GM21717 (cell line): ENCODE results near the gene IARS2.
"Not testable (repeated sequence)": the region's sequence is repeated elsewhere in the genome, so short reads cannot be mapped to it uniquely, and the experiment has no call there.

Experiments used
- ATAC-seq: cut with Tn5 transposase; IDR thresholded peaks from one replicate; pipeline ENCODE4 v1.9.1; 2021; ENCODE audit warnings: mild to moderate bottlenecking, moderate library complexity; ENCODE audit not compliant: unreplicated experiment

IARS2 gene

DNA sequence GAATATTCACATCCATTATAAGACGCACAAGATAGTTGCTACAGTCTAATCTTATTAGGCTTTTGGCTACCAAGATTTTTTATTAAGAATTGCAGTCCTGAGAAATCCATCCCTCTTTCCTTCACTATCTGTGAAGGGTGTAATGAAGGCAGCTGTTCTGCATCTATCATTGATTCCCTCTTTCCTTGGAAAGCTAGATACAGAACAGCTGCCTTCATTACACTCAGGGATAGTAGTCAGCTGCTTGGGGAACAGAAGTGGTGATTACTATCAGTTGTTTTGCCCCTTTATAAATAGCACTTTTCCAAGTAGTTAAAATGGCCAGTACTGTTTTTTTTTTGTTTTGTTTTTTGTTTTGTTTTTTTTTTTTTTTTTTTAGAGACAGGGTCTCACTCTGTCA is 70.2 kb downstream of the IARS2 start:
- ATAC-seq, result no peak

DNA sequence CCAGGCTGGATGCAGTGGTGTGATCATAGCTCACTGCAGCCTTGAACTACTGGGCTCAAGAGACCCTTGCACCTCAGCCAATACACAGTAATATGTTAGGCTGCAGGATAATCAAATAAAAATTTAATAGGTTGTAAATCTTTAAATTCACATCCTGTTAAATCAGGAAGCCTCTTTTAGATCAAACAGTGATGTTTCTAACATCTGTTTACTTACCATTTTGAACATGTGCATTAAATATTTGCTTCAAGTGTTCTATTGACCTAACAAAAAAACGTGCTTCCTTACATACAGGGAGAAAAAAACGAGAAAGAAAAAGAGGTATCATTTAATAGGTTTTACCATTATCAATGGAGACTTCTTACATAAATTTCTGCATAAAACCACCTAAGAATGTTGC is 70.6 kb downstream of the IARS2 start:
- no peak for ATAC-seq

DNA sequence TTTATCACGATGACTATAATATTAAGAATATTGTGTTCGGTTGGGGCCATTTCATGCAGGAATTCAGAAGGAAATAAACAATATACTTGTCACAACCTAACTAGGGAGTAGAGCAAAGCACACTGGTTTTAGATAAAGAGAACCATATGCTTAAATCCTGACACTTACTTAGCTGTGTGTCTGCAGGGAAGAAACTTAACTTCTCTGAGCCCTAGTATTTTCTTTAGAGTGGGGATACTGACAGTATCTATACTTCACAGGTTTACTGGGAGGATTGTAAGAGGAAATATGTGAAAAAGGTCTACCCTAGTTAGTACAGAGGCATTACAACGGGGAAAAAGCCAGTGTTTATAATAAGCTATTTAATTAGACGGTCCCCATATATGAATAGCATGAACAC is 72.9 kb downstream of the IARS2 start:
- ATAC-seq, result no peak

DNA sequence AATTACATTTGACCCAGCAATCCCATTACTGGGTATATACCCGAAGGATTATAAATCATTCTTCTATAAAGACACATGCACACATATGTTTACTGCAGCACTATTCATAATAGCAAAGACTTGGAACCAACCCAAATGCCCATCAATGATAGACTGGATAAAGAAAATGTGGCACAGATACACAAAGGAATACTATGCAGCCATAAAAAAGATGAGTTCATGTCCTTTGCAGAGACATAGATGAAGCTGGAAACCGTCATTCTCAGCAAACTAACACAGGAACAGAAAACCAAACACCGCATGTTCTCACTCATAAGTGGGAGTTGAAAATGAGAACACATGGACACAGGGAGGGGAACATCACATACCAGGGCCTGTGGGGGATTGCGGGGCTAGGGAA is 76.0 kb downstream of the IARS2 start:
- not testable (repeated sequence) for ATAC-seq

DNA sequence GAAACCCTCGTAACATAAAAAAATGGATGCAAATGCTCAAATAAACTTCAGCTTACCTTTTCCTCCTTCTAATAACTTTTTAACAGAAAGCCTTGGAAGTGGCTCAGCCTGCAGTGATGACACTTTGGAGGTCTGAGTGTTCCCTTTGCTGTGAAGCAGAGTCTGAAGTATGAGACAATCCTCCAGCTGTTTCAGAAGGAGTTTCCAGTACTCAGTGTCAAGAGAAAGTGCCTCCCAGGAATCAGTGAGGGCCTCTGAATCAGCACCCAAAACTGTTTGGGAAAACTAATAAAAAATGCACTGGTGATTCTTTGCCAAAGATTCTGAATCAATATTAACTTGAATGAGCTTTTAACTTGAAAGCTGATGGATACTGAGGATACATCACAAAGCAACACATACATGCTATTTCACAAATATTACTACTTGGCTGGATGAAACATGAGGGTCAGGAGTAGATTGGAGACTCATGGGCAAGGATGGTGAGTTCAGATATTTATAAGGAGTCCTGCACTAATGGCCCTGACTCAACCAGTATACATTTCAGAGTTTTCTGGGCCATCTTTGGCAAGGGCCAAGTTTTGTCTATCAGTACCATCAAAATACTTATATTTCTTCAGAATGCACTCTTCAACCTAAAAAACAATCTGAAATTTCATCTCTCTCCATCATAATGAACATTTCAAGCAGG is 77.0 kb downstream of the IARS2 start:
- no peak for ATAC-seq

DNA sequence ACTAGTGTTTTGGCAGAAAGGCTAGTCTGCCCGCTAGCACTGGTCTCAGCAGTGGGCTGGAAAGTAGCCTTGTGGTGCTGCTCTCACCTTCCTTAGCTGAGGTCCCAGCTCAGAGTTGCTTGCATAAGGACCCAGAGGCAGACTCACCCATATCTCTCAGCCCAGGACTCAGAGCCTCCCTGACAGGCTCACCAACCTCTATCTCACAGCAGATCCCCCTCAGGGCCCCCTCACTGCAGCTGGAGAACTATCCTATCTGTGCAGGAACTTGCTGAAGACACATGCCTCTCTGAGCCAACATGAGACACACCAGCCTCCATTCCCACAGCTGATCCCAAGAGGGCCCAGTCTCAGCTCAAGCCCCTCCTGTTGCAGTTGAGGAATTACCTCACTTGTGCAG is 82.6 kb downstream of the IARS2 start:
- ATAC-seq, result no peak

DNA sequence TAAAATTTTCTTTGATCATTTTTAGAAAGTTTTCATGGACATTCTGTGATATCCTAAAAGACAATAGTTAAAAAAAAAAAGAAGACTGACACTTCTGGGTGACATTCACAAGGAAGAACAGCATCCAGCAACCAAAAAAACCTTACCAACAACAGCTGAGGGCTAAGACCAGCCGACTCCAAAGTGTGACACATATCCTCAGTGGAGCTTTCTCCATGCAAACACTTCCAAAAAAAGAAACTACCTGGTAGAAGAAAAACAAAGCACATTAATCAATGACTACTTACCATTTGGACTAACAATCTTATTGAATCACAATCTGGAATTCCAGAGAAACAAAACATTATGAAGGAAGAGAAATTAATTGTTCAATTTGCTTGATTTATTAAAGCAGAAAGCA is 88.2 kb downstream of the IARS2 start:
- no peak for ATAC-seq

DNA sequence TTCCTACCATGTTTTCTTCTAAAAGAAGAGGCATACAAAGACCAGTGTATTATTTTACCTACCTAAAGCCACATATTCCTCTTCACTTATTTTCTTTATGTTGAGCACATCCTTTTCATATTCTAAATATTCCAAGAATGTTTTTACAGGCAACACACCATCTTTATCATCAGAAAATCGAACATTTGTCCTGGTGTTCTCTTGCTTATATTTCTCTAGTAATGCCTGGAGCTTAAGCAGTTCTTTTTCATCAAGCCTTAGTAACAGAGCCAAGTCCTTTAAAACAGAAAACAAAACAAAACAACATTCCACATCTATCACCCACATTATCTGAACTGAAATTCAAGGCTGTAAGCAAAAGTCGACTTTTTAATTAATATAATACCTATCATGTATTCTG is 88.7 kb downstream of the IARS2 start:
- ATAC-seq, result no peak

DNA sequence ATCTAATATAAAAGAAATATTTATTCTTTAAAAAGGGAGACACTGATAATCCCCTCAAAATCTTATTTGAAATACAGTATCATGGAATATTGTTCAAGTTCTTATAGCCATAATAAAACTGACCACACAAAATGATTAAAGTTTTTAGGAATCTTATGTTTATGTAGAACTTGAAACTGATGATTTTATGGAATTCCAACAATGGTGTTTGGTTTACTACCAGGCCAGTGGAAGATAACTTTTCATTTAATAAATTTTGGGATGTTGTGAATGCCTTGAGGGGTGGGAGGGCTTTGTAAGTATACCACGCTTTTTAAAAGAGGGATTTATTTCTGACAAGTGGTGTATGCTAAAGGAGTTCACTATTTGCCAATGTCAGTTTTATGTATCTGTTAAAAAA is 90.6 kb downstream of the IARS2 start:
- ATAC-seq, result no peak

DNA sequence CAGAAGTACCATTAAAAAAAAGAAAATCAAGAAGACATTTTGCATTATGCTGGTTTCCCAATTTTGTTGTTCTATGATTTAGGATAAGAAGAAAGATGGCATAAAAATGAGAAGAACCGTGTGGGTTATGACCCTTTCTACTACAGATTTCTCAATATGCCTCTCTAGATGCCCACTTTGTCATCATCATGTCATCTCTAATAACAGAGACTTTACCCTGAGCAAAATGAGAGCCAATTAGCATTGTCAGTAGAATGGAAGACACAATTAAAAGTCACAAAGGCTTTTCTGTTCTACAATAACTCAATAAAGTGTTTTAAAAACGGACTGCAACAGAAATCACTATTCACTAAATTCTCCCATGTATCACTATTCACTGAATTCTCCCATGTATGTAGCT is 92.8 kb downstream of the IARS2 start:
- ATAC-seq, result no peak

DNA sequence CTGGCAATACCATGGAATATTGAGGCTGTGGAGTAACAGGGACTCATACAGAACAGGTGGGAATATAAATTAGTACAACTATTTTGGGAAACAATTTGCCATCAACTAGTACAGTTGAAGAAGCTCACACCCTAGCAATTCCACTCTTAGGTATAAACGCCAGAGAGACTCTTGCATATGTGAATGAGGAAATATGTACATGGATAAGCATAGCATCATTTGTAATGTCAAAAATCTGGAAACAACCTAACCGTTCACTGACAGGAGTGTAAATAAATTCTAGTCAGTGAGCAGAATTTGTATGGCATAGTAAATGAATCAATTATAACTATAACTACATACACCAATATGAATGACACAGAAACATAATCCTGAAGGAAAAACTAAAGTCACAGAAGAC is 94.6 kb downstream of the IARS2 start:
- ATAC-seq, result no peak

DNA sequence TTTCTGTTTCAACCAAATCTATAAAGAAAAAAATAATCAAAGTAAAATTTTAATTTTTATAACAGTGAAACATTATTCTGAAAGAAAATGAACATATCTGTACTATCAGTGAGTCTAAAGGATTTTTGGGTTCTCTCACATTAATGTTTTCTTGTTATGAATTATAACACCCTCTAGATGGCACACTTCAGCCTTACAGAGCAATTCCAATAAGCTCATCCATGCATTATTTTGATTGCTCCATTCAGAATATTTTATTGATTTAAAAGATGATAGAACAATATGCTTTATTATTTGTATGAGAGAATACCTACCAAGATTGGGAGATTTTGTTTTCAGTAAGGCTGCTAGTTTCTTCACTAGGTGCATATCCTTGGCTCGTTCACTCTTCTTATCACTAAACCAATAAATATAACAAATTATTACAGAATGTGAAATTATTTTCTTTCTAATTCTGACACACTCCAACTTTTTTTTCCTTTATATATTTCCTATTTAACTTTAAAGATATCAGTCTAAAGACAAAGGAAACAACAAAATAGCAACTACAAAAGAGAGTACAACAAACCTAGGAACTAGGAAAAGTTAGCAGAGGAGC is 95.9 kb downstream of the IARS2 start:
- ATAC-seq, result no peak

DNA sequence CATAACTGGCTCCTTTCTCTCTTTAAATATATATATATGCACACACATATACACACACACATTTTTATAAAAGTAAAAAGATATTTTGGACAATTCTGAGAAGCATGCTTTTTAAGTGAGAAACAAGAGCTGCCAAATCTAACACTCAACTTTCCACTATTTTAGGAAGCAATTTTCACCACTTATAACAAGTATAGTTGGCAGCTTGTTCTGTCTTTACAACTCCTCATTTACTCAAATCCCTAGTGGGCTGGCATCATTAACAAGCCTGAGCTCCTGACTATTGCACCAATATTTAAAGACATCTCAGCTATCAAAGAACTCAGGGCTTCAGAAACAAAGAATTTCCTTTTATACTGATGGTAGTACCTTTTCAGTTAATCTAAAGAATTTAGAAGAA is 101.8 kb downstream of the IARS2 start:
- no peak for ATAC-seq
